ENCODE results near the gene ZNF385A. TPM values are rescaled to one million over a fixed set of nuclear protein-coding genes. Genes with fewer than 3 reads are reported as not detected.

ZNF385A gene
- total and polyA plus RNA-seq, 9 of the 15 experiments (the other 6 are each of a cell fraction or from before 2014, with no cell fraction given), result 1.0 to 111 (median 7.7) TPM

DNA sequence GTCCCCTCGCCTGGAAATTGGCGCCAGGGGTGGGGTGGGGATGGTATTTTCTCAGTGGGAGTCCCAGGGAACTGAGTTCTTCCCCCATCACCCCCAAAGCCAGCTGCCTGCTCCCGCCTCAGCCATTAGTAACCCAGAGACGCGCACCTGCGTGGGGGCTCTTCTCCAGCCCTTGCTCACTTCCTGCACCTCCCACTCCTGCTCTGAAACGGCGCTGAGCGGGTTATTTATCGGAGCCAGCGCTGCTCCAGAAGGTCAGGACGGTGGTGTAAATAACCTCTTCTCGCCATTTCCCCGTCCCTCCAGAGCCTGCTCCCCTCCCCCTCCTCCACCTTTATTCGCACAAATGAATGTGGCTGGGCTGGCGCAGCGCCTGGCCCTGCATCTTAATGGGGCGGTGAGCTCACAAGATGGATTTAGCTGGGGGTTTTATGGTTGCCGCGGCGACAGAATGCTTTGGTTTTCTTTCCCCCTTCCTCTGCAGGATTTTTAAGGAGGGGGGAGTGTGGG, 32.5 kb downstream of the ZNF385A start (continued):
- TF ChIP-seq ETV1 (tag; conservative IDR thresholded peaks at IDR 0.05; ENCODE audit: low read depth) (peak; percentile 73; the same call in 1 of the 2 replicates), TAL1 (IDR thresholded peaks at IDR 0.05) (peak; percentile 26; the same call in 1 of the 2 replicates), BRD9 (IDR thresholded peaks at IDR 0.05; ENCODE audit: low read depth, partially characterized antibody) (no peak), SNIP1 (IDR thresholded peaks at IDR 0.05; ENCODE audit: low read depth) (no peak), MYNN (IDR thresholded peaks at IDR 0.05) (peak; percentile 80), MYNN (CRISPR knock-in tag; IDR thresholded peaks at IDR 0.05) (no peak), THRA (IDR thresholded peaks at IDR 0.05) (no peak), E2F8 (IDR thresholded peaks at IDR 0.05; ENCODE audit: low read depth, partially characterized antibody) (peak; percentile 46), DMBX1 (CRISPR knock-in tag; IDR thresholded peaks at IDR 0.05; ENCODE audit: borderline replicate concordance) (0 out of 2 replicates have a peak, but pooled peaks have one; percentile 26), MEF2A (IDR thresholded peaks at IDR 0.05; ENCODE audit: control insufficient read depth, low read depth, low read length) (peak; percentile 25; the same call in 1 of the 2 replicates), TOE1 (IDR thresholded peaks at IDR 0.05; ENCODE audit: borderline replicate concordance) (0 out of 2 replicates have a peak, but pooled peaks have one; percentile 6), TOE1 (CRISPR knock-in tag; IDR thresholded peaks at IDR 0.05; ENCODE audit: borderline replicate concordance, low read depth) (no peak), POLR2AphosphoS5 (IDR thresholded peaks at IDR 0.05; ENCODE audit: control insufficient read depth, insufficient read depth, low read depth, low read length) (peak; percentile 67; the same call in 1 of the 2 replicates), E2F3 (CRISPR knock-in tag; IDR thresholded peaks at IDR 0.05) (no peak), ZSCAN29 (IDR thresholded peaks at IDR 0.05) (peak; percentile 31; the same call in 1 of the 2 replicates), TEAD4 (IDR thresholded peaks at IDR 0.05; ENCODE audit: low read length) (peak; percentile 63; the same call in 1 of the 2 replicates), TEAD4 (CRISPR knock-in tag; IDR thresholded peaks at IDR 0.05; ENCODE audit: borderline replicate concordance) (no peak), SP2 (IDR thresholded peaks at IDR 0.05; ENCODE audit: extremely low read depth, low read depth, low read length, poor library complexity, severe bottlenecking) (no peak)
- TF ChIP-seq, protein P1, sequence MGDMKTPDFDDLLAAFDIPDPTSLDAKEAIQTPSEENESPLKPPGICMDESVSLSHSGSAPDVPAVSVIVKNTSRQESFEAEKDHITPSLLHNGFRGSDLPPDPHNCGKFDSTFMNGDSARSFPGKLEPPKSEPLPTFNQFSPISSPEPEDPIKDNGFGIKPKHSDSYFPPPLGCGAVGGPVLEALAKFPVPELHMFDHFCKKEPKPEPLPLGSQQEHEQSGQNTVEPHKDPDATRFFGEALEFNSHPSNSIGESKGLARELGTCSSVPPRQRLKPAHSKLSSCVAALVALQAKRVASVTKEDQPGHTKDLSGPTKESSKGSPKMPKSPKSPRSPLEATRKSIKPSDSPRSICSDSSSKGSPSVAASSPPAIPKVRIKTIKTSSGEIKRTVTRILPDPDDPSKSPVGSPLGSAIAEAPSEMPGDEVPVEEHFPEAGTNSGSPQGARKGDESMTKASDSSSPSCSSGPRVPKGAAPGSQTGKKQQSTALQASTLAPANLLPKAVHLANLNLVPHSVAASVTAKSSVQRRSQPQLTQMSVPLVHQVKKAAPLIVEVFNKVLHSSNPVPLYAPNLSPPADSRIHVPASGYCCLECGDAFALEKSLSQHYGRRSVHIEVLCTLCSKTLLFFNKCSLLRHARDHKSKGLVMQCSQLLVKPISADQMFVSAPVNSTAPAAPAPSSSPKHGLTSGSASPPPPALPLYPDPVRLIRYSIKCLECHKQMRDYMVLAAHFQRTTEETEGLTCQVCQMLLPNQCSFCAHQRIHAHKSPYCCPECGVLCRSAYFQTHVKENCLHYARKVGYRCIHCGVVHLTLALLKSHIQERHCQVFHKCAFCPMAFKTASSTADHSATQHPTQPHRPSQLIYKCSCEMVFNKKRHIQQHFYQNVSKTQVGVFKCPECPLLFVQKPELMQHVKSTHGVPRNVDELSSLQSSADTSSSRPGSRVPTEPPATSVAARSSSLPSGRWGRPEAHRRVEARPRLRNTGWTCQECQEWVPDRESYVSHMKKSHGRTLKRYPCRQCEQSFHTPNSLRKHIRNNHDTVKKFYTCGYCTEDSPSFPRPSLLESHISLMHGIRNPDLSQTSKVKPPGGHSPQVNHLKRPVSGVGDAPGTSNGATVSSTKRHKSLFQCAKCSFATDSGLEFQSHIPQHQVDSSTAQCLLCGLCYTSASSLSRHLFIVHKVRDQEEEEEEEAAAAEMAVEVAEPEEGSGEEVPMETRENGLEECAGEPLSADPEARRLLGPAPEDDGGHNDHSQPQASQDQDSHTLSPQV (IDR thresholded peaks at IDR 0.05), result 0 out of 2 replicates have a peak, but pooled peaks have one; percentile 25
- TF ChIP-seq, protein P2, sequence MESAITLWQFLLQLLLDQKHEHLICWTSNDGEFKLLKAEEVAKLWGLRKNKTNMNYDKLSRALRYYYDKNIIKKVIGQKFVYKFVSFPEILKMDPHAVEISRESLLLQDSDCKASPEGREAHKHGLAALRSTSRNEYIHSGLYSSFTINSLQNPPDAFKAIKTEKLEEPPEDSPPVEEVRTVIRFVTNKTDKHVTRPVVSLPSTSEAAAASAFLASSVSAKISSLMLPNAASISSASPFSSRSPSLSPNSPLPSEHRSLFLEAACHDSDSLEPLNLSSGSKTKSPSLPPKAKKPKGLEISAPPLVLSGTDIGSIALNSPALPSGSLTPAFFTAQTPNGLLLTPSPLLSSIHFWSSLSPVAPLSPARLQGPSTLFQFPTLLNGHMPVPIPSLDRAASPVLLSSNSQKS (CRISPR knock-in tag; IDR thresholded peaks at IDR 0.05), result no peak
